ENCODE data around the gene TNS3.
"Not testable (repeated sequence)": the region's sequence is repeated elsewhere in the genome, so short reads cannot be mapped to it uniquely, and the experiment has no call there.

The TNS3 gene

GRCh38 chr7:47543056-47543455 lies 38.9 kb downstream of the TNS3 start:
- H3K27ac Mint-ChIP-seq = no peak overlapping the region
- H3K9me3 Mint-ChIP-seq = peaks cover 0 to 9% of the 10 kb centered on the region in 2 donors
- no peaks in the 10 kb centered on the region for H3K4me1 Mint-ChIP-seq (ENCODE audit: low read depth in 2 of 2)
- ATAC-seq (replicated peaks) (no peak), DNase-seq (no peak)
- no peaks in the 10 kb centered on the region for H3K36me3 Mint-ChIP-seq (ENCODE audit: insufficient read depth)
- no peak overlapping the region for H3K4me3 Mint-ChIP-seq
- H3K27me3 Mint-ChIP-seq = no peaks in the 10 kb centered on the region

DNA sequence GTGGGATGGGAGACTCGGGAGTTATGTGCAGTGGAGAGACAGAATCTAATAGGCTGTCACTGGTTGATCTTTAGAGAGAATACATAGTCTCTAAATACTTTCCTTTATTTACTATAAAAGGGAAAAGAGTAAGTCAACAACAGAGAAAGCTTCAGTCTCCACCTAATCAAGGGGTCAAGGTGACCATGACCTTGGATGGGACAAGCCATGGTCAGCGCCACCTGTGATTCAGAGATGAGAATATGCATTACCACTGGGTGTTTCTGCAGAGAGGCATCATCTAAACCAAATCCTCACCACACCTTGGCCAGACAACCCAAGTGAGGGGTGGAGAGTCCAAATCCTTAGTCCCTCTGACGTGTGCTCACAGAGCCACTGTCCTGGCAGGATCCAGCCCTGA lies 39.9 kb downstream of the TNS3 start:
- ATAC-seq (replicated peaks) (no peak), DNase-seq (no peak)
- no peak overlapping the region for H3K27ac Mint-ChIP-seq
- H3K4me3 Mint-ChIP-seq = no peak overlapping the region
- no peaks in the 10 kb centered on the region for H3K27me3 Mint-ChIP-seq
- H3K36me3 Mint-ChIP-seq (ENCODE audit: insufficient read depth) = no peaks in the 10 kb centered on the region
- peaks cover 0 to 7% of the 10 kb centered on the region in 2 donors for H3K9me3 Mint-ChIP-seq
- no peaks in the 10 kb centered on the region for H3K4me1 Mint-ChIP-seq (ENCODE audit: low read depth in 2 of 2)

DNA sequence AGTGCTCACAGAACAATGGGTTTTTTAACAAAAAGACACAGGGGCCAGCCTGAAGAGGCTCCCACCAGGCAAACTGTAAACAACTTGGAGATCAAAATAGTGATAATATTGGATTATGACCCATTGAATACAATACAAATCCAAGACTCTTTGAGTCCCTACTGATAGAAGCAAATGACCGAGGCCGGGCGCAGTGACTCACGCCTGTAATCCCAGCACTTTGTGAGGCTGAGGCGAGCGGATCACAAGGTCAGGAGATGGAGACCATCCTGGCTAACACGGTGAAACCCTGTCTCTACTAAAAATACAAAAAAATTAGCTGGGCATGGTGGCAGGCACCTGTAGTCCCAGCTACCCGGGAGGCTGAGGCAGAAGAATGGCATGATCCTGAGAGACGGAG lies 40.4 kb downstream of the TNS3 start:
- not testable (repeated sequence) for H3K4me3 Mint-ChIP-seq; H3K4me1 Mint-ChIP-seq (ENCODE audit: low read depth in 2 of 2); H3K9me3 Mint-ChIP-seq; DNase-seq; H3K27me3 Mint-ChIP-seq; H3K36me3 Mint-ChIP-seq (ENCODE audit: insufficient read depth); H3K27ac Mint-ChIP-seq; ATAC-seq (replicated peaks)

GRCh38 chr7:47540387-47541350 lies 41.2 kb downstream of the TNS3 start:
- Mint-ChIP-seq H3K9me3 (peaks cover 0 to 7% of the 10 kb centered on the region in 2 donors), H3K27ac (no peak overlapping the region), H3K4me3 (no peak overlapping the region), H3K36me3 (ENCODE audit: insufficient read depth) (no peaks in the 10 kb centered on the region), H3K4me1 (ENCODE audit: low read depth in 2 of 2) (no peaks in the 10 kb centered on the region), H3K27me3 (no peaks in the 10 kb centered on the region)
- ATAC-seq (replicated peaks) = no peak
- no peak for DNase-seq

GRCh38 chr7:47540053-47540386 lies 41.9 kb downstream of the TNS3 start:
- ATAC-seq (replicated peaks) = no peak
- no peaks in the 10 kb centered on the region for H3K36me3 Mint-ChIP-seq (ENCODE audit: insufficient read depth)
- no peak for DNase-seq
- H3K4me3 Mint-ChIP-seq = no peak overlapping the region
- no peaks in the 10 kb centered on the region for H3K27me3 Mint-ChIP-seq
- H3K27ac Mint-ChIP-seq = no peak overlapping the region
- peaks cover 0 to 7% of the 10 kb centered on the region in 2 donors for H3K9me3 Mint-ChIP-seq
- H3K4me1 Mint-ChIP-seq (ENCODE audit: low read depth in 2 of 2) = no peaks in the 10 kb centered on the region

- DNase-seq (no peak), ATAC-seq (replicated peaks) (no peak)
- no peak overlapping the region for H3K4me3 Mint-ChIP-seq
- H3K9me3 Mint-ChIP-seq = peaks cover 0 to 7% of the 10 kb centered on the region in 2 donors
- H3K27ac Mint-ChIP-seq = no peak overlapping the region
- no peaks in the 10 kb centered on the region for H3K4me1 Mint-ChIP-seq (ENCODE audit: low read depth in 2 of 2)
- no peaks in the 10 kb centered on the region for H3K27me3 Mint-ChIP-seq
- H3K36me3 Mint-ChIP-seq (ENCODE audit: insufficient read depth) = no peaks in the 10 kb centered on the region
Observed at GRCh38 chr7:47539398-47540052, 42.4 kb downstream of the TNS3 start.

- Mint-ChIP-seq H3K27ac (no peak overlapping the region), H3K9me3 (peaks cover 0 to 7% of the 10 kb centered on the region in 2 donors), H3K36me3 (ENCODE audit: insufficient read depth) (no peaks in the 10 kb centered on the region), H3K4me3 (no peak overlapping the region), H3K4me1 (ENCODE audit: low read depth in 2 of 2) (no peaks in the 10 kb centered on the region), H3K27me3 (no peaks in the 10 kb centered on the region)
- DNase-seq = no peak
- no peak for ATAC-seq (replicated peaks)
Observed at GRCh38 chr7:47538846-47539311, 43.0 kb downstream of the TNS3 start.

DNA sequence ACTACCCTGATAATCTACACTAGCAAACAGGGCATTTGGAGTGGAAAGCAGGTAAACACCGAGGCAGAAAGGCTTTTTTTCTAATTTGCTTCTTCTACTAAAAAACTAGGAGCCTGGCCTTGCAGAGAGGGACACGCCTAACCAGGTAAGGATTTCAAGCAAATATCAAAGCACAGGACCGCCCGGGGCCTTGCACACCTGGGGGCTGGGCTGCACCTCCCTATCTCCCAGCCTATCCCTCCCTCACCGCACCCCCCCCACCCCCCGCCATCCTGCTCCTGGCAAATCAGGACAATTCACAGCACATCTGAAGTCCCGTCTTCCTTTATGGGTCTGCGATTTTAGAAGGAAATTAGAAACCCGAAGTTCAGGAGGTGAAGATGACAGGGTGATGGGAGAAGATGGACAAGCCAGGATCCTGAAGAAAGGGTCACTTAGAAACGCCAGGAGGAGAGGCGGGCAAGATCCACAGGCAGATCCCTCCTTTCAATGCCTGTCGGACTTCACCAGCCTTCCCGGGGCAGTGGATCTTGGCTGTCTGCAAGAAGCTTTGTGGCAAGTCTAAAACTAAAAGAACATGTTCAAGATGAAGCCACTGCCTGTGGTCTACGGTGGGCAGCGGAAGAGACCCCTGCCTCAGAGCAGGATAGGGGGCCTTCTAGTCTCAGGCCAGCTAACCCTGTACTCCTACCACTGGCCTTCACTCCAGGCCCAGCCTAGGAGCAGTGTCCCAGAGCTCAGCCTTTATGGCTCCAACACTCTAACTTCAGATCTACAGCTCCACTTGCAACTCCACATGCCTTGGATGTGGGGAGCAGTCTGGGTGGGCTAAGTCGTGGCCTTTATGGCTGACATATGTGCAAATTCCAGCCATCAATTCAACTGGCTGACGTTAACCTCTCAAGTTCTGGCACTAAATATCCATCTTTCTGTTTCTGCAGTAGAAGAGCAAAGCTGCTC lies 43.9 kb downstream of the TNS3 start:
- Mint-ChIP-seq H3K9me3 (peaks cover 0 to 7% of the 10 kb centered on the region in 2 donors), H3K27me3 (no peaks in the 10 kb centered on the region), H3K27ac (no peak overlapping the region), H3K36me3 (ENCODE audit: insufficient read depth) (no peaks in the 10 kb centered on the region), H3K4me1 (ENCODE audit: low read depth in 2 of 2) (no peaks in the 10 kb centered on the region), H3K4me3 (no peak overlapping the region)
- ATAC-seq (replicated peaks) (no peak), DNase-seq (no peak)

DNA sequence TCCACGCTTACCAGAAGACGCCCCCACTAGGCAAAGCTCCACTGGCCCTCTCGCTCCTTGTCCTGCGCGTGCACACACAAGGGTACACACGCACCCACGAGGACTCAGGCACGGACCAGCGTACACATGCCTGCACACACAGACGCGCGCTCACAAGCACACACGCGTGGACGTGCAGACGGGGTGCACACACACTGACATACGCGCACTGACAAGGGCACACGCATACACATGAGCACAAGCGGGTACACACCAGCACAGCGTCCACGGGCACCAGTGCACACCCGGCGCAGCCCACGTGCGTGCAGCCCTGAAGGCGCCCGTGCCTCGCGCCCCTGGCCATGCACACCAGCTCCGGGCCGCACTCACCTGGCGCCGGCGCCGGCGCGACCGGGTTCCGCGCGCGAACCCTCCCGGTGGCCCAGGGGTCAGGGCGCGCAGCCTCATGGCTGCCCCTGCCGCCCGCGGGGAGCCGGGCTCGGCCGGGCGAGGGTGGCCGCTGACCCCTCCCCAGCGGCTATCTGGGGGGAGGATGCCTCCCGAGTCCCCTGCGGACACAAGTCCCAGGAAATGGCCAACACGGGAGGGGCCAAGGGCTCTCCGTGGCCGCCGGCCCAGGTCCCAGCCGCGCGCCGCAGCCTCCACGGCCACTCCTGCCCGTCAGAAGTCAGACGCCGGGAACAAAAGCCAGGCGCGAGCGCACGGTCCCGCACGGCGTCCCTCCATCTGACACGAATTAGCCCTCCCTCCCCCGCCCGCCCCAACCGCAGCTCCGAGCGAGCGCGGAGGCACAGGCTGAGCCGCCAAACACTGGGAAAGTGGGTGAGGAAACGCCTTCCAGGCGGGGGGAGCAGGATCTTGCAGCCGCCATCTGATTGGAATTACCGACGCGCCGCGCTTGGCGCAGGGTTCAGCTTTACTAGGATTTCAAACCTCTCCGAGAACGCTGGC lies 45.0 kb downstream of the TNS3 start:
- DNase-seq = no peak

DNA sequence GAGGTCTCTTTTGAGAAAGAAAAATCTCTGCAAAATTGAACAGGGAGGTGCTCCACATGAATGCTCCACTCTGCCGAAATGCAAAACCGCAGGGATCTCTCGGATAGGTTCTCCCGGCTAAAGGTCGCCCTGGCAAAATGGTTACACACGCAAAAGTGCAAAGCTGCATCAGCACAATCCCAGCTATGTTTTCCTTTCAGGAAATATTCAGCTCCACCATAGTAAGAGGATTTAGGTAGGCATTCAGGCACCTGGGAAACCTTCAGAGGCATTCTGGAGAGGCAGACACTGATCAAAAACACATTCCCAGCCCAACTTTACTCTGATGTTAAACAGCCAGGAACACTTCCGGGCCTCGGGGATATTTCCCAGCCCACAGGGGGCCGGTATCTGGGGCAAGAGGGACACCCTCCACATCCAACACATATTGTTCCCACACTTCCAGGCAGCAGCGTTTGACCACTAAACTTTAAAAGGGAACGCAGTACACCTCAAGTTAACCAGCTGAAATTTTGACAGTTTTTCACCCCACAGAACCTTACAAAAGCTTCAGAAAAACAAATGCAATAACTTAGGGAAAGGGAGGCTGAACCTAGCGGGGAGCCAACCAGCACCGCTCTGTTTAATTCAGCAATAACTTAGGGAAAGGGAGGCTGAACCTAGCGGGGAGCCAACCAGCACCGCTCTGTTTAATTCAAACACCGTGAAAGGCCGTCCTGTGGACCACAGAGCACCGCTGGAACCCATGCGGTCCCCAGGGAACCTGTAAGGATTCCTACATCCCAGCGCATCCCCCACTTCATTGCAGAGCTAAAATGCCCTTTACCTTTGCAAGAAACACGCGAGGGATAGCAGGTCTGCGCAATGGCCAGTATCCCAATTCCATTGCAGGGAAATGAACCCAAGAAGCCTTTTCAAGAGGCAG lies 45.9 kb downstream of the TNS3 start:
- Mint-ChIP-seq H3K9me3 (peaks cover 0 to 7% of the 10 kb centered on the region in 2 donors), H3K27ac (no peak overlapping the region), H3K27me3 (no peaks in the 10 kb centered on the region), H3K36me3 (ENCODE audit: insufficient read depth) (no peaks in the 10 kb centered on the region), H3K4me3 (no peak overlapping the region), H3K4me1 (ENCODE audit: low read depth in 2 of 2) (no peaks in the 10 kb centered on the region)
- ATAC-seq (replicated peaks) (no peak), DNase-seq (no peak)

More for the DNA sequence above, 45.0 kb downstream of the TNS3 start:
- peaks cover 0 to 7% of the 10 kb centered on the region in 2 donors for H3K9me3 Mint-ChIP-seq
- H3K36me3 Mint-ChIP-seq (ENCODE audit: insufficient read depth) = no peaks in the 10 kb centered on the region
- no peak overlapping the region for H3K27ac Mint-ChIP-seq
- no peaks in the 10 kb centered on the region for H3K4me1 Mint-ChIP-seq (ENCODE audit: low read depth in 2 of 2)
- no peaks in the 10 kb centered on the region for H3K27me3 Mint-ChIP-seq
- ATAC-seq (replicated peaks) = no peak
- no peak overlapping the region for H3K4me3 Mint-ChIP-seq

DNA sequence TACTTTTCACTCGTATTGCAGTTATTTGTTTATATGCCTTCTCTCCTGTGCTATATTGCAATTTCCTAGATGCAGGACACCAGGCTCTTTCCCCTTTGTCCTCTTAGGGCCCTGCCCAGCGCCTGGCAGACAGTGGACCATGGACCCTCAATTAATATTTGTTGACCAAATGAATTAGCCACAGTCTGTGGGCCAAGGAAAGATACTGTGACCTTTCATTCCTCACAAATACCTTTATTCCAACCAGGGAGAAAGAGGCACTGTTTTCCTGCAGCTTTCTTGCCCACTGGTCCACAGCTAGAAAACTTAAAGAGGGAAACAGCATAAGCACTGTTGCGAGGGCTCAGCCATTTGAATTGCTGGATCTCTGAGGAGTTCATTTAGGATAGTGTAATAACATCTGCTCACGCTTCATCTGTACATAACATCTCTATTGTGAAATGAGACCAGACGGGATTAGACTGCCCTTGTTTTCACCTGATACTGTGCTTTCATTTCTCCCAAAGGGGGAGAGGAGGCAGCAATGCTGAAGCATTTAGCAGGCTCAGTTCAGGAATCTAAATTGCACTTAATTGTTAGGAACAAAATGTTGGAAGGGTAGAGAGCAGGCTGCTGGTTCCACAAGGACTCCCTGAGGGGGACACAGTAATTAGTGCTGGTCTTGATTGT lies 46.7 kb downstream of the TNS3 start:
- Mint-ChIP-seq H3K4me3 (no peak overlapping the region), H3K4me1 (ENCODE audit: low read depth in 2 of 2) (no peaks in the 10 kb centered on the region), H3K27me3 (no peaks in the 10 kb centered on the region), H3K36me3 (ENCODE audit: insufficient read depth) (no peaks in the 10 kb centered on the region), H3K27ac (no peak overlapping the region), H3K9me3 (peaks cover under 1 to 1% of the 10 kb centered on the region in 2 donors)
- no peak for ATAC-seq (replicated peaks)
- DNase-seq = no peak
